GM18517 (cell line): Measurements from ENCODE around the gene RFTN1.
"Not testable (repeated sequence)": the region's sequence is repeated elsewhere in the genome, so short reads cannot be mapped to it uniquely, and the experiment has no call there.

Experiments
- ATAC-seq: cut with Tn5 transposase; IDR thresholded peaks from one replicate; pipeline ENCODE4 v1.9.1; 2021; ENCODE audit warnings: mild to moderate bottlenecking, moderate library complexity; ENCODE audit not compliant: unreplicated experiment

Gene RFTN1

DNA sequence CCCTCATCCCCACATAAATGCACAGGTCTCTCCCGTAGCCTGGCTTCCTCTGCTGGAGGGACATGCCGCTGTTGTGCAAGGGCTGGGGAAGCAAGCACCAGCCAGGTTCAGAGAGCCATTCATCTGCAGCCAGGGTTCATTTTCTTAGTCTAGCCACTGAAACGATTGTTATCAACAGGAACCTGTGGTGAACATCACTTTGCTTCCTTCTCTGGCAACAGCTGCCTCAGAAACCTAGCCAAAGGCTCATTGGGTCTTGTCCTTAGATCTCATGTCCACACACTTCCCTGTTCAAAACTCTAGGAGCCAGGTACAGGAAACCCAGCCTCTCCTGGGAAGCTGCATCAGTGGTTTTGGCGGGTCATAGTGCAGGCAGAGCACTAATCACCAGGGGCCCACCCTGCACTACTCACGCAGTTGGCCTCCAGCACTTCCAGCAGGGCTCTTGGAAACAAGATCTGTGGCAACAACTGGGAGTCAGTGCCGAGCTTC lies 201.5 kb downstream of the RFTN1 start:
- peak; percentile 44 for ATAC-seq

DNA sequence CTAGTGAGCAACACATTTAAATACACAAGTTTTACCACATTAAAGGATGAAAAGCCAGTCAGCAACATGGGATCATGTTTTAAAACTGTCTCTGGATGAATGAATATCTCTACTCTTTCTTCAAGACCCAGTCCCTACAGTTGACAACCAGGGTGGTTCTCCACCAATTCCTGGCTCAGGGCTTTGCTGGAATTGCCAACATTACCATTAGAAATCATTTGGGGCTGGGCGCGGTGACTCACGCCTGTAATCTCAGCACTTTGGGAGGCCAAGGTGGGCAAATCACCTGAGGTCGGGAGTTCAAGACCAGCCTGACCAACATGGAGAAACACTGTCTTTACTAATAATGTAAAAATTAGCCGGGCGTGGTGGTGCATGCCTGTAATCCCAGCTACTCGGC lies 203.0 kb downstream of the RFTN1 start:
- not testable (repeated sequence) for ATAC-seq

DNA sequence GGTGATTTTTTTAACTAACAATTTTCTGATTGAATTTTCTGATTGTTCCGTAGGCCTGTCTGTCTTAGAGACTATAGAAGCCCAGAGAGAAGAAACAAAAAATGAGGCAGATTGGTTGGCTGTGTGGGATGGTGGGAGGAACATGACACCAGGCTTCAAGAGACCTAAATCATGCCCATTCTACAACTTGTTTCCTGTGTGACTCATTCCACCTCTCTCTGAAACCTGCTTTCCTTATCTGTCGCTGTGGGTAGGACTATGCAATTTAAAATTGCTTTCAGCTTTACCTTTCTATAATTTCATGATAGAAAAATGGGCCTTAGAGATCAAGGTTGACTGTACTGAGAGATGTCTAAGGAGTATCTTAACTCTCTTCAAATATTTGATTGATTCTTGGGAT lies 203.9 kb downstream of the RFTN1 start:
- ATAC-seq: peak; percentile 96

DNA sequence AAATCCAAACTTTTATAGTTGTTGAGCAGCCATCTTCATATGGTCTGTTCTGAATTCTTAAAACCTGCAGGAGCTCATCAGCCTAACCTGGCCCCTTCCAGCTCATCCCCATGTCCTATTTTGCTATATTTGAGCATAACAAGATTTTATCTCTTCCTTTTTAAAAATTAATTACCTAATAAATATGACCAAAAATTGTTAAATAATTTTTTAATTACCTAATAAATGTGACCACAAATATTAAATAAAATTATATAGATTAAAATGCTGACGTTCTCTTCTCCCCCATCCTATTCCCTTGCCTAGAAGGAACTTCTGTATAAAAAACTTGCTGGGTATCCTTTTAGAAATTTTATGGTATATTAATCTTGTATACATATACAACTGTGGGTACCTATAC lies 204.8 kb downstream of the RFTN1 start:
- ATAC-seq: no peak

DNA sequence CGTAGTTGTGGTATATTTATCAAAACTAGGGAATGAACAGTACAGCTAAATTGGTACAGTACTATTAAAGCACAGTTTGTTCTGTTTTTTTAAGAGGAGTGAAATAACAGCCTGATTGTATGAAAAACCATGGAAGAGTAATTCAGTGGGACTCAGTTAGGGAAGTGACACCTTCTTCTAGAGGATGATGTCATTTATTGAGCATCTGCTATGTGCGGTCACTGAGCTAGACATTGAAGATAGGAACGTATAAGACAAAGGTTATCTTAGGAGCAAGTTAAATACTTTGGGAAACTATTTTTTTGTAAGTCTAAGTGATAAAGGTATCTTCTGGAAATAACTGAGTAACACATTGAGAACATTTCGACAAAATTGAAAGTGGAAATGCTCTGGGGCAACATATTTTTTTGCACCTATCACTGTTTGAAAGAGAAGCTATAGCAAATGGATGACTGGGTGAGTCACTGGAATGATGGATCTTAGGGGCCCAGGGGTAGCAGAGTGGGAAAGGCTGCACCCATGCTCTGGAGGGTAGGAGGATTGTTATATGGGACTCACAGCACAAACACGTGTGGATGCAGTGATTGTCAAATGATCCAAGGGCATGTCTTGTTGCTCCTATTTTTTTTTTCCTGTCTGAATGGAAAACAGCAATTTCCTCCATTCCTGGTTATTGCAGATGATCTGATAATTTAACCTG lies 205.5 kb downstream of the RFTN1 start:
- no peak for ATAC-seq

DNA sequence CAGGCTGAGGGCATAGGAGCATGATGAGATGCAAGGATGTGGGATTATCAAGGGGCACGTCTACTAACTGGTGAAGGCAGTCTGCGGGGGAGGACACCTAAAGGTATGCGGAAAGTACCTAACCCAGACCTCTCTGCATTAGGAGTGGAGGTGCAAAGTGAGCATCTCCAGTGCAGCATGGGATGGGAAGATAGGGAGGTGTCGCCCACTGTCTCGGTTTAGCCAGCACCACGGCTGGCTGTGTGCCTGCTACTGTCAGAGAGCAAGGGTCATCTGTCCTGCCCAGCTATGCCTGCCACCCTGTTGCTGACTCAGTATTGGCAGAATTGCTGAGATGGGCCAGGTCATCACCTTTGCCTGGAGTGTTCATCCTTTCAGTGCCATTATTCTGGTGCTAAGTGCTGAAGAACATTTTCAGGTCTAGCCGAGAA lies 208.4 kb downstream of the RFTN1 start:
- ATAC-seq: no peak

DNA sequence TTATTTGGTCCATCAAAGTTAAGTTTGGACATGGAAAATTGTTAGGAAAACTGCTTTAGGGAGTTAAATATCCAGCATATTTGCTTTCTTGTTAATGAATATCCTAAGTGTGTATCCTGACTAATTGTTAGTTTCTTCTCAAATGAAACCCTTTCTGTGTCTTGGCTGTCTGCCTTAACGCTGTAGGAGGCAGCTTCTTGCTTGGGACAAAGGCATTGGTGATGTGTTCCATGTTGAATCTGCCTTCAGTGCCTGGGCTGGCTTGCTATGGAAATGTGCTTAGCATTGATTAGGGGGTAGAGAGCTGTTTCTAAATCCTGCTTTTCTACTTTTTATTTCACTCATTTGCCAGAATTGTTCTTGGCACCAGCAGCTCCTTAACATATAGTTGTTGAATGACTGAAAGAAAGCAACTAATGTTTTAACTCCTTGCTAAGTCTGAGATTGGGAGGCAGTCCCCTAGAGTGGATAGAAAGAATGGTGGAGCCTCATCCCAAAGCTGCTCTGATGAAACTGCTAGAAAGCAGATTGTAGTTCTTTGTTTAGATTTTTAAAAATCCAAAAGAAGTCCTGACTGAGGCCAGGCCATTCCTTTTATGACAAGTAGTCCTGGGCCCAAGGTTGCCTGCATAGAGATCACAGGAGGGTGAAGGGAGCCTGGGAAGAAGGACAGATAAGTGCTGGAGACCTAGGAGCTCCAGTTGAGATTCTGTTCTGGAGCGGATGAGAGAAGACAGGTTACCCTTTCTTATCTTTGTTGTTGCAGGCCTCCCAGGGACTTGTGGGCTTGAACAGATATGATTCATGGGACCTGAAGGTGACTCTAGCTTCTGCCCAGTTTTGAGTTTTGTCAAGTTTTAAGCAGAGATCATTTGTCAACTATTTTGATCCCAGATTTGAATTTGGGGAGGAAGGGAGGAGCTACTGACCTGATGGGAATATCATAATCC lies 209.2 kb downstream of the RFTN1 start:
- ATAC-seq: no peak

DNA sequence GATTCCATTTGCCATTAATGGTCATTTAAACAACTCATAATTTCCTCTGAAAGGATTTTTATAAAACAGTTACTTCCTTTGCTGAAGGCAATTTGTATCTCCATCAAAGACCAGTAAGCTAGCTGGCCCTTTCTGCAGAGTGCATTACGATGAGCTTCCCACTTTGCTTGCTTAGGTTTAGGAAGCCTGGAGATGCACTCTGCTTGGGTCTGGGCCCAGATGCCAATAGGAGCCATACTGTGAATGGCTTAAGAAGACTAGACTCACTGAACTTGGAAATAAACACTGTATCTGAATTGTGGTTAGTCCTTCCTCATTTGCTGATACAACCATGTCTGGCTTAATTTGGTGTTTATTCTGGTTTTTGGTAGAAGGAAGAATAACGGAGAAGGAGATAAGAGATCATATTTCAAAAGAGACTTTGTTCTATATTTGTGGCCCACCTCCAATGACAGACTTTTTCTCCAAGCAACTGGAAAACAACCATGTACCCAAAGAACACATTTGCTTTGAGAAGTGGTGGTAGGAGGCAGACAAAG lies 210.4 kb downstream of the RFTN1 start:
- no peak for ATAC-seq

DNA sequence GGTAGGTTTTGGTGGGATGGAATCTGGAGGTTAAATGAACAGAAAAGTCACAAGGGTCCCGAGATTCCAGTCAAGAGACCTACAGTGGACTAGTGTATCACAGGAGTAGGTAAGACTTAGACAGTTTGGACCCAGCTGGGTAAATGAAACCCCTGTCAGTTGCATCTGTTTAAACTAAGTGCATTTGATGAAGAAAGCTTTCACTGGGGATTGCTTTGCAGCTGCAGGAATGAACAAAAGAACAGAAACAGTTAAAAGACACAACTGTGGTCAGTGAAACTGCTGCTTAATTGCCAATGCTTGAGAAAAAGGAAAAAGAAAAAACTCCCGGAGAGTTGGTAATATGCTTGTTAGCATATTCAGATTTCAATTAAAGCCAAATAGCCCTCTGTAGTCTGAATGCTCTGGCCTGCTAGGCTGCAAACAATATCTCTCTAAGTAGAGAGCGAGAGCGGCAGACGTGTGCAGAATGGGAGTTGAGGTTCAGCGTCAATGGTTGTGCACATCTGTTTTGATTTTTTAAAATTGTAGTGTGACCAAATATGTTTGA lies 211.3 kb downstream of the RFTN1 start:
- ATAC-seq: no peak

DNA sequence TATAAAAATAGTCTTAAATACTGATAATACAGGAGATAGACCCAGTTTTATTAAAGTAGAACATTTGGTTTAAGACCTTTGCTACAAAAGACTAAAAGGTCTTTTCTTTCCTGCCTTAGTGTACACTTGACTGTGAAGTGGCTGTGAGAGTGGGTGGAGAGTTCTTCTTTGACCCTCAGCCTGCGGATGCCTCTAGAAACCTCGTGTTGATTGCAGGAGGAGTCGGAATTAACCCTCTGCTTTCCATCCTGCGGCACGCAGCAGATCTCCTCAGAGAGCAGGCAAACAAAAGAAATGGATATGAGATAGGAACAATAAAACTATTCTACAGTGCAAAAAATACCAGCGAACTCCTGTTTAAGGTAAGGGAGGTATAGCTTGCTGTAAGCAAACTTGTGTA lies 212.0 kb downstream of the RFTN1 start:
- ATAC-seq: no peak

DNA sequence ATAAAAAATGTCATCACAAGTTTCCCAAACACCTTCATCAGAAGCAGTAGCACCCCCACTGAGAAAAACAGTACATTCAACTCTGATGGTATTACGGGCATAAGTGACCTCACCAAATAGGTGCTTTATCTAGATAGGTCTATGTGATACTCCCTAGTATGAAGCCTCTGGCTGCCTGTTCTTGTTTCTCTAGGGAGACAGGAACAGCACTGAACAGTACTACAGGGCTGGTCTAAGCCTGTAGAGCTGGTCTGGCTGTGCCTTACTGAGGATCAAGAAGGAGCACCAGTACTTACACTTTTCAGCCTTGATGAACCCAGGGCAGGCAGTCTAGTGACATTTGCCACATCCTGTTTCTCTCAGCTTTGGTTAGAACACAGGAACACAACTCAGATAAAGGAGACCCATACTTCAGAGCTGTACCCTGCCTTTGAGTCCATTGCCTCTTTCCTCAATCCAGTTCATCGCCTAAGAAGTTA lies 212.6 kb downstream of the RFTN1 start:
- ATAC-seq: peak; percentile 60

DNA sequence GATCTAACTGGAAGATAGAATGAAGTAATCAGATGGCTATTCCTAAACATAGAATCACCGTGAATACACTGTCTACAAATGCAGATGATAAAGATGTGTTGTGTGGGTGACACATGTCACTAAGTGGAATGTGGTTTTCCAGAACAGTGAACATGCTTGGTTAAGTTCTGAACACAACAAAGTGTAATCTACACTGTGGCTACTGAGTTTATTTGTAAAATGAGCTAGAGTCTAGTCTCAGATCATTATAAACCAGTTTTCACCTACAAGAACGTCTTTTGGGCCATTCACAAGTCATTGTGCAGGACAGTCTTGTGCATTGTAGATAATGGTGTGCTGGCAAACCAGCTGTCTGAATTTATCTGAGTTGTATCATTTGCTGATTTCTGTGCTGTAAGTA lies 213.2 kb downstream of the RFTN1 start:
- no peak for ATAC-seq

DNA sequence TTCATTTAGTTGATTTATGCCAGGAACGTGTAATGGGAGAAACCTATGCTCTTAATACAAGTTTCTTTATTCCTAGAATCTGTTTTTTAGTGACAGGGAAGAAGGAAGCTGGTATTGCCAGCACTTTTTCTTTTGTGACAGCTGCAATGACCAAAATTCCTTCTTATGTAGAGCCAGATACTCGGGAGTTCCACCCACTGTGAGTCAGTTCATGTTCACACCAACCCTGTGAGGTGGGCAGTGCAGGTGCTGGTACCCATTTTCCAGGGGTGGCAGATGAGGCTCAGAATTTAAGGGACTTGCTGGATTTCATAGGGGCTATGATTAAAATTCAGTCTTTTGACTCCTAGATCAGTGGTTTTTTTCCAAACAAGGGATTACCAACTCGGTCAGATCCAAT lies 213.8 kb downstream of the RFTN1 start:
- ATAC-seq: no peak

DNA sequence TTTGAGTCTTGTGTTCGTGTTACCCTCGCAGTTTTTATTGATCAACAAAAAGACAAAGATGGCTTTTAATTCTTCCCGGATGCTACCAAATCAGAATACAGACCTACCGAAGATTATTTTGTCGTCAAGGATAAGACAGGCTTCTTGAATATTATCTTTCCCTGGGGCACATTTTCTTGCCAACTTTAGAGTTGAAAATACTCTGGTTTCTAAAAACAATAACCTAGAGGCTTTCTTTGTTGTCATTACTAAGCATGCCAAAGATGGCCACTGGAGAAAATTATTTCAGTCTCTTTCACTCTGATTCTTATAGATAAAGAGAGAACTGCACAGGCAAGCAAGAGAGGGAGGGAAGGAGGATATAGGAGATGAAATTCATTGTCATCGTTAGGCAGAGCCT lies 214.6 kb downstream of the RFTN1 start:
- no peak for ATAC-seq

DNA sequence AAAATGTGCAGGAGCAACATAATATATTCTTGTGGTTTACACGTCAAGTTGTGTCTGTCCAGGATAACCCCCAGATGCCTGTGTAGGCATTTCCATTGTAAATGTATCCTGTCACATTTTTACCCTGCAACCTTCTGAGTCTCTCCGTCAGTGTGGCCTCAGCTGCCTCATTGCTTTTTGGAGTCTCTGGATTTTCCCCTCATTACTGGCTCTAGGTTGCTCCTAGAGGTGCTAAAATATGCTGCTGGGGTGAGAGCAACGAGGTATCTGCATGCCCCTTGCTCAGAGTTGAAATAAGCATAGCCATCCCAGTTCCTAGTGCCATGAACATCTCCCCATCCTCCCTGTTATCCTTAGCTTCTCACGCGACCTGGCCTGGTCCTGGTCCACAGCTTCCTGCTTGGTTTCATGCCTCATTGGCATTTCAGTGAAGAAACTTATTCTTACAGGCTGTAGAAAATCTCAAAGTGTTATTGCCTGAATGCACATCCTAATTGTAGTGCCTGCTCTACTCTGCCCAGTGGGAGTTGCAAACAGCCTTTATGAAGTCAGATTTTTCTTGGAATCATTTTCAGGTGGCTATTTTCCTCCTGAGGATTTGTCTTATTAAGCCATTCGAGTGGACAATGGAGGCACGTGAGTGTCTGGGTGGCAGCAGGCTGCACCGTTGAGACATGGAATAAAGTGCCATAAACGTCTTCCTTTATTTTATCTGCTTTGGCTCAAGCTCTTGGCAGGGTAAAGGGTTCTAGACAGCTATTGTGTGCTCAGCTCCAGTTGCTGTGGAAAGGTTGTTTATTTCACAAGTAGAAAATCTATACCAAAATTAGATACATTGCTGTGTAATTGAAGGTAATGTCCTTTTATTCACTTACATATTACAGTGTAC lies 215.3 kb downstream of the RFTN1 start:
- no peak for ATAC-seq

DNA sequence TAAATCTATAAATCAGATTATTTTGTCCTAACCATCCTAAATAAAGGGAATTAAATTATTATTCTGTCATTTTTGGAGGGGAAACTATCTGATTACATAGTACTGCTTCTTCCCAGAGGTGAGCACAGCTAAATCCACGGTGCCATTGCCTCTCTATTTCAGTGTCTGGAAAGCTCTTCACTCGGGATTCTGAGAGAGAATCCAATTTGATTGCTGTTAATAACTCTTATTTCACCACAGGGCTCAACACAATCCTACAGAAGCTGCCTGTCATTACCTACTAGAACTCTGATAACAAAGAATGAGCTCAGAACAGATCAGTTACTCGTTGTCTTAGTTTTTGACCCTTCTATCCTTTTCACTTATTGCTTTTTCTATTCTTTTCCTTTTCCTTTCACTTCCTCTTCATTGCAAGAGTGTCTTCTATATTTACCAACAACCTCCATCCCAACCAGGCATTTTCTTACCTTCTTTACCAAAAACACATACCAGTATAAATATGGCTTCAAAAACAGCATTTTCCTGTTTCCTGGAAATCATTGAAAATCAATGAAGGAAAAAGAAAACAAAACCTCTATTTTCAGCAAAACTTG lies 218.1 kb downstream of the RFTN1 start:
- ATAC-seq: no peak

DNA sequence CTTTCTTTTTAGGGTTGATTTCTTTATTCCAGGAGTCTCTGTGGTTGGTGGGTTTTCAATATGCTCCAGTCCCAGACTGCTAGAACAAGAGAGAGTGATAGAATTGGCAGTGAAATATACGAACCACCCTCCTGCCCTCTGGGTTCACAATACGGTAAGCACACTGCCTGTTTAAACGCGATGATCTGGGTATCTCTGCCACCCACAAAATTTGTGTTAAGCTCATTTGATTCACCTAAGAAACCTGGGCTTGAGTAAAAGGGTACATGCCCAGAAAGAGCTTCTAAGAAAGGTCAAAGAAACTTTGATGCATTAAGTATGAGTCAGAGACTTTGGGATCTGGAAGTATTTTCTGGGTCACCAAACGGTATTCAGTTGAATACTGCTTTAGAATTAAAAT lies 218.7 kb downstream of the RFTN1 start:
- ATAC-seq: no peak

DNA sequence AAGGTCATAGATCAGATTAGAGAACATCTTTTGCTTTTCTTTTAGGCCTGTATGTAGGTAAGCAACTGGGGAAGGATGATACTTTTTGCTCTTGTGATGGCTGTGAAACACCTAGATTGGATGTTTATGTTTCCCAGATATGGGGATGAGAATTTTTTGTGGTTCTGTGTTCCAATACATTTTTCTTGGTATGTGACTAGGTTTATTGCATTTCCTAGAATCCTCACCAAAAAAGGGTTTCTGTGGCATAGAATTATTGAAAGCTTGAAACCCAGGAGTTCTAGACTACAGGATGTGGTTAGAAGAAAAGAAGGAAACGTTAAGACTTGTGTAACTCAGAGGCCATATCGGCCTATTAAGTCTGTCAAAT lies 222.7 kb downstream of the RFTN1 start:
- peak; percentile 53 for ATAC-seq

DNA sequence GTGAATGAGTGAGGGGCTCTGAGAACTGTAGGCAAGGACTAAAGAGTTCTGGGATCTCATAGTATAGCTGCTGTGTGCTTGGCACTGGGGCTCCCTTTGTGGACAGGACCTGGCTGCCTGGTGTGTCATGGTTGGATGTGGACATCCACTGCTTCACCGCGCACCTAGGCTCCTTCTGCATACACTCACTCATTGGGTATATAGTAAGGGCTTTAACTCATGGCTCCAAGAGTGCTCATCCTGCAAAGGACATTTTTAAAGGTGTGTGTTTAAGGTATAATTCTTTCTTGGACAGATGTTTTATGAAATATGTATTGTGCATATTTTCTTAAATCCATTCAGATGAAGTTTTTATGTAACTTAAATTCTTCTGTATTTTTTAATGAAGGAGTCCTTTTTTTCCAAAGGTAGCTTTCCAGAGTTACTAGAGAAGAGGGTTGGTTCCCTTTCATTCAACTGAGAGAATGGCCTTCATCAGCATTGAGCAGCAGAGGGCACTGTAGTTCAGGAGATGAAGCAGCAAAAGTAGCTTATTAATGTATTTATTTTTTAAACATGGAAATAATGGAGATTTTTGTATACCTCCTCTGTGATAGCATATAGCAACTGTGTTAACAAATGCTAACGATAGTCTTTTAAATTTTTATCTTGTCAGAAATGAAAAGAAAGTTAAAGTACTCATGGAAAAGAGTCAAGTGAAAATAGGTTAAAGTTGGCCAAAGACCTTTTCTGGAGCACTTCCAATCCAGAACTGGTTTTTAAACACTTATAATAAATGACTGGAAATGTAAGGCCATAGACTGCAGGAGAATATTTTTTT lies 223.3 kb downstream of the RFTN1 start:
- ATAC-seq: peak; percentile 35
